Measurements from ENCODE around the gene RNF187.

The RNF187 gene

GRCh38 chr1:228511546-228512445 lies 24.6 kb downstream of the RNF187 start:
- no peaks in the 10 kb centered on the region for H3K79me1 ChIP-seq (replicated peaks; ENCODE audit: low read length, poor library complexity, severe bottlenecking)
- H3K18ac ChIP-seq (ENCODE audit: low read depth in 1 of 2, low read length in 2 of 2), result no peak overlapping the region
- DNase-seq, result no peak
- no peak overlapping the region for H3K27ac ChIP-seq (ENCODE audit: low read length, poor library complexity, severe bottlenecking)
- no peaks in the 10 kb centered on the region for H3K36me3 ChIP-seq (ENCODE audit: control insufficient read depth in 1 of 2, insufficient read depth in 2 of 2, low read depth in 1 of 2, low read length in 2 of 2)
- H4K8ac ChIP-seq (ENCODE audit: low read length), result no peak overlapping the region
- H2AFZ ChIP-seq (ENCODE audit: low read depth, low read length), result no peak overlapping the region
- H3K4ac ChIP-seq (ENCODE audit: low read depth in 1 of 2, low read length in 2 of 2), result no peak overlapping the region
- H2BK5ac ChIP-seq (ENCODE audit: low read depth, low read length, poor library complexity, severe bottlenecking), result no peak overlapping the region
- H3K4me3 ChIP-seq (ENCODE audit: insufficient read depth in 1 of 2, low read depth in 1 of 2, low read length in 2 of 2), result no peak overlapping the region
- no peak overlapping the region for H3K4me2 ChIP-seq (ENCODE audit: low read length, poor library complexity, severe bottlenecking)
- H3K23ac ChIP-seq (ENCODE audit: low read length in 2 of 2), result peak overlapping the region in 1 of 2 experiments; percentile 63
- no peak overlapping the region for H2BK15ac ChIP-seq (ENCODE audit: low read depth, poor library complexity, severe bottlenecking)
- H3K27me3 ChIP-seq (ENCODE audit: control insufficient read depth in 1 of 2, insufficient read depth in 1 of 2, low read length in 2 of 2), result peaks cover 53 to 82% of the 10 kb centered on the region in 2 experiments
- H2BK12ac ChIP-seq (ENCODE audit: low read length in 2 of 2), result no peak overlapping the region
- H3K14ac ChIP-seq (ENCODE audit: low read length in 2 of 2), result peak overlapping the region in 1 of 2 experiments; percentile 44
- no peak overlapping the region for H2AK5ac ChIP-seq (ENCODE audit: low read length, severe bottlenecking)
- H3K9ac ChIP-seq (ENCODE audit: low read length), result no peak overlapping the region
- WGBS, result 64% methylated on average over 10 of the region's 13 CpGs
- no peaks in the 10 kb centered on the region for H3K9me3 ChIP-seq (ENCODE audit: control insufficient read depth, low read length)
- no peaks in the 10 kb centered on the region for H3K4me1 ChIP-seq (ENCODE audit: control insufficient read depth, insufficient read depth, low read depth, low read length)
- no peak overlapping the region for H4K91ac ChIP-seq (ENCODE audit: low read length)
- H2BK120ac ChIP-seq (ENCODE audit: low read depth, low read length), result no peak overlapping the region

- H3K18ac ChIP-seq (ENCODE audit: low read depth in 1 of 2, low read length in 2 of 2), result no peak overlapping the region
- peaks cover 60 to 91% of the 10 kb centered on the region in 2 experiments for H3K27me3 ChIP-seq (ENCODE audit: control insufficient read depth in 1 of 2, insufficient read depth in 1 of 2, low read length in 2 of 2)
- H2BK5ac ChIP-seq (ENCODE audit: low read depth, low read length, poor library complexity, severe bottlenecking), result no peak overlapping the region
- no peak overlapping the region for H3K9ac ChIP-seq (ENCODE audit: low read length)
- no peak overlapping the region for H3K14ac ChIP-seq (ENCODE audit: low read length in 2 of 2)
- DNase-seq, result no peak
- H3K4me1 ChIP-seq (ENCODE audit: control insufficient read depth, insufficient read depth, low read depth, low read length), result no peaks in the 10 kb centered on the region
- no peak overlapping the region for H2AK5ac ChIP-seq (ENCODE audit: low read length, severe bottlenecking)
- no peaks in the 10 kb centered on the region for H3K36me3 ChIP-seq (ENCODE audit: control insufficient read depth in 1 of 2, insufficient read depth in 2 of 2, low read depth in 1 of 2, low read length in 2 of 2)
- H3K79me1 ChIP-seq (replicated peaks; ENCODE audit: low read length, poor library complexity, severe bottlenecking), result no peaks in the 10 kb centered on the region
- H4K8ac ChIP-seq (ENCODE audit: low read length), result no peak overlapping the region
- H3K4me3 ChIP-seq (ENCODE audit: insufficient read depth in 1 of 2, low read depth in 1 of 2, low read length in 2 of 2), result no peak overlapping the region
- no peak overlapping the region for H2BK120ac ChIP-seq (ENCODE audit: low read depth, low read length)
- 81% methylated on average over 4 of the region's 4 CpGs for WGBS
- H3K9me3 ChIP-seq (ENCODE audit: control insufficient read depth, low read length), result no peaks in the 10 kb centered on the region
- no peak overlapping the region for H4K91ac ChIP-seq (ENCODE audit: low read length)
- no peak overlapping the region for H3K23ac ChIP-seq (ENCODE audit: low read length in 2 of 2)
- H3K27ac ChIP-seq (ENCODE audit: low read length, poor library complexity, severe bottlenecking), result no peak overlapping the region
- no peak overlapping the region for H3K4ac ChIP-seq (ENCODE audit: low read depth in 1 of 2, low read length in 2 of 2)
- no peak overlapping the region for H2BK12ac ChIP-seq (ENCODE audit: low read length in 2 of 2)
- H2AFZ ChIP-seq (ENCODE audit: low read depth, low read length), result no peak overlapping the region
- H2BK15ac ChIP-seq (ENCODE audit: low read depth, poor library complexity, severe bottlenecking), result no peak overlapping the region
- no peak overlapping the region for H3K4me2 ChIP-seq (ENCODE audit: low read length, poor library complexity, severe bottlenecking)
Measured at GRCh38 chr1:228512781-228513198, 25.6 kb downstream of the RNF187 start.

GRCh38 chr1:228513236-228513900 lies 26.2 kb downstream of the RNF187 start:
- Histone ChIP-seq H3K23ac (ENCODE audit: low read length in 2 of 2) (no peak overlapping the region), H4K8ac (ENCODE audit: low read length) (no peak overlapping the region), H3K27ac (ENCODE audit: low read length, poor library complexity, severe bottlenecking) (no peak overlapping the region), H2AFZ (ENCODE audit: low read depth, low read length) (no peak overlapping the region), H3K9ac (ENCODE audit: low read length) (no peak overlapping the region), H3K36me3 (ENCODE audit: control insufficient read depth in 1 of 2, insufficient read depth in 2 of 2, low read depth in 1 of 2, low read length in 2 of 2) (no peaks in the 10 kb centered on the region), H3K4me1 (ENCODE audit: control insufficient read depth, insufficient read depth, low read depth, low read length) (no peaks in the 10 kb centered on the region), H2BK12ac (ENCODE audit: low read length in 2 of 2) (no peak overlapping the region), H3K18ac (ENCODE audit: low read depth in 1 of 2, low read length in 2 of 2) (no peak overlapping the region), H3K4me2 (ENCODE audit: low read length, poor library complexity, severe bottlenecking) (no peak overlapping the region), H3K14ac (ENCODE audit: low read length in 2 of 2) (no peak overlapping the region), H4K91ac (ENCODE audit: low read length) (no peak overlapping the region), H2BK120ac (ENCODE audit: low read depth, low read length) (no peak overlapping the region), H2AK5ac (ENCODE audit: low read length, severe bottlenecking) (no peak overlapping the region), H3K79me1 (replicated peaks; ENCODE audit: low read length, poor library complexity, severe bottlenecking) (no peaks in the 10 kb centered on the region), H2BK5ac (ENCODE audit: low read depth, low read length, poor library complexity, severe bottlenecking) (no peak overlapping the region), H3K4me3 (ENCODE audit: insufficient read depth in 1 of 2, low read depth in 1 of 2, low read length in 2 of 2) (no peak overlapping the region), H2BK15ac (ENCODE audit: low read depth, poor library complexity, severe bottlenecking) (no peak overlapping the region), H3K27me3 (ENCODE audit: control insufficient read depth in 1 of 2, insufficient read depth in 1 of 2, low read length in 2 of 2) (peaks cover 62 to 90% of the 10 kb centered on the region in 2 experiments), H3K9me3 (ENCODE audit: control insufficient read depth, low read length) (no peaks in the 10 kb centered on the region), H3K4ac (ENCODE audit: low read depth in 1 of 2, low read length in 2 of 2) (no peak overlapping the region)
- 53% methylated on average over 12 of the region's 14 CpGs for whole genome bisulfite sequencing
- no peak for DNase-seq

- H3K9ac ChIP-seq (ENCODE audit: low read length), result no peak overlapping the region
- no peak overlapping the region for H2BK5ac ChIP-seq (ENCODE audit: low read depth, low read length, poor library complexity, severe bottlenecking)
- no peak overlapping the region for H4K8ac ChIP-seq (ENCODE audit: low read length)
- no peak overlapping the region for H4K91ac ChIP-seq (ENCODE audit: low read length)
- H2AK5ac ChIP-seq (ENCODE audit: low read length, severe bottlenecking), result no peak overlapping the region
- H3K36me3 ChIP-seq (ENCODE audit: control insufficient read depth in 1 of 2, insufficient read depth in 2 of 2, low read depth in 1 of 2, low read length in 2 of 2), result no peaks in the 10 kb centered on the region
- no peak overlapping the region for H3K4me2 ChIP-seq (ENCODE audit: low read length, poor library complexity, severe bottlenecking)
- no peak overlapping the region for H2BK120ac ChIP-seq (ENCODE audit: low read depth, low read length)
- H2BK15ac ChIP-seq (ENCODE audit: low read depth, poor library complexity, severe bottlenecking), result no peak overlapping the region
- no peak overlapping the region for H2AFZ ChIP-seq (ENCODE audit: low read depth, low read length)
- H3K27me3 ChIP-seq (ENCODE audit: control insufficient read depth in 1 of 2, insufficient read depth in 1 of 2, low read length in 2 of 2), result peaks cover 61 to 91% of the 10 kb centered on the region in 2 experiments
- no peaks in the 10 kb centered on the region for H3K9me3 ChIP-seq (ENCODE audit: control insufficient read depth, low read length)
- no peak overlapping the region for H3K18ac ChIP-seq (ENCODE audit: low read depth in 1 of 2, low read length in 2 of 2)
- H3K4ac ChIP-seq (ENCODE audit: low read depth in 1 of 2, low read length in 2 of 2), result no peak overlapping the region
- H3K14ac ChIP-seq (ENCODE audit: low read length in 2 of 2), result no peak overlapping the region
- H3K4me1 ChIP-seq (ENCODE audit: control insufficient read depth, insufficient read depth, low read depth, low read length), result no peaks in the 10 kb centered on the region
- DNase-seq, result no peak
- H3K79me1 ChIP-seq (replicated peaks; ENCODE audit: low read length, poor library complexity, severe bottlenecking), result no peaks in the 10 kb centered on the region
- H3K23ac ChIP-seq (ENCODE audit: low read length in 2 of 2), result no peak overlapping the region
- 74% methylated on average over 7 of the region's 7 CpGs for WGBS
- H3K4me3 ChIP-seq (ENCODE audit: insufficient read depth in 1 of 2, low read depth in 1 of 2, low read length in 2 of 2), result no peak overlapping the region
- no peak overlapping the region for H2BK12ac ChIP-seq (ENCODE audit: low read length in 2 of 2)
- no peak overlapping the region for H3K27ac ChIP-seq (ENCODE audit: low read length, poor library complexity, severe bottlenecking)
Measured at GRCh38 chr1:228514421-228514820, 27.2 kb downstream of the RNF187 start.

Measured in mesenchymal stem cell (in vitro differentiated cells and primary cell).